Kidney glomerular epithelial cell (primary cell): ENCODE measurements around the gene GABRD.
"Not testable (repeated sequence)": the region's sequence is repeated elsewhere in the genome, so short reads cannot be mapped to it uniquely, and the experiment has no call there.

Source experiments
- DNase-seq: peaks from one replicate; lab custom pipeline; 2025; lab: John Stamatoyannopoulos, UW

The GABRD gene

DNA sequence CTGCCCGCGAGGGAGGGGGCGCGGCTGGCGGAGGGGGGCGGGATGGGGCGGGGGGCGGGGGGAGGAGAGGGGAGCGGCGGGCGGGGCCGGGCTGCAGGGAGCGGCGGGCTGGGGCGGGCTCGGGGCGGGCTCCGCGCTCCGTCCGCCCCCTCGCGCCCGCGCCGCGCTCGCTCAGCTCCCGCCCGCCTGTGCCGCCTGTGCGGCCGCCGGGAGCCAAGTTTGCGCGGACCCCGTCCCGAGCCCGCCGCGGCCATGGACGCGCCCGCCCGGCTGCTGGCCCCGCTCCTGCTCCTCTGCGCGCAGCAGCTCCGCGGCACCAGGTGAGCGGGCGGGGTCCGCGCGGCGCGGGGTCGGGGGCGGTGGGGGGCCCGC, at the start of gene GABRD:
Gene GABRD, plus strand, starts transcription at position 174 of the 372 bp plus-strand sequence. Its CDS starts 79 bp downstream, at position 253.
- DNase-seq = no peak

GRCh38 chr1:1969505-1969900, 49.6 kb upstream of the GABRD start:
- DNase-seq = no peak

- DNase-seq = no peak
Measured at GRCh38 chr1:1969953-1970716, 49.0 kb upstream of the GABRD start.

GRCh38 chr1:1971017-1971416, 48.1 kb upstream of the GABRD start:
- no peak for DNase-seq

DNA sequence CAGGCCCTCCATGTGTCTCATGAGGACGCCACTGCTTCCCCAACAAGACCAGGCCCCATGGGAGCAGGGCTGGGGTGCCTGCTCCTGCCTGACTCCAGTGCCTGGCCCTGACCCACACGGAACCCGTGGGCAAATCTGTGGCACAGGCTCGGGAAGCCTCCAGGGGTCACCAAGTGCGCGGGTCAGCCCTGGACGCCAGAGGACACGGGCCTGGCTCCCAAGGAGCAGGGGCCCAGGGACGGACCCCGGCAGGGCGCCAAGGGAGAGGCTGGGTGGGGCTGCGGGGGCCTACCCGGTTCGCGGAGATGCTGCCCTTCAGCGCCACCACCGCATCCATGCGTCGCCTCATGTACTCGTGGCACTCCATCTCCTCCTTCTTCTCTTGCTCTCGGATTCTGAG, 47.5 kb upstream of the GABRD start:
- DNase-seq = no peak

DNA sequence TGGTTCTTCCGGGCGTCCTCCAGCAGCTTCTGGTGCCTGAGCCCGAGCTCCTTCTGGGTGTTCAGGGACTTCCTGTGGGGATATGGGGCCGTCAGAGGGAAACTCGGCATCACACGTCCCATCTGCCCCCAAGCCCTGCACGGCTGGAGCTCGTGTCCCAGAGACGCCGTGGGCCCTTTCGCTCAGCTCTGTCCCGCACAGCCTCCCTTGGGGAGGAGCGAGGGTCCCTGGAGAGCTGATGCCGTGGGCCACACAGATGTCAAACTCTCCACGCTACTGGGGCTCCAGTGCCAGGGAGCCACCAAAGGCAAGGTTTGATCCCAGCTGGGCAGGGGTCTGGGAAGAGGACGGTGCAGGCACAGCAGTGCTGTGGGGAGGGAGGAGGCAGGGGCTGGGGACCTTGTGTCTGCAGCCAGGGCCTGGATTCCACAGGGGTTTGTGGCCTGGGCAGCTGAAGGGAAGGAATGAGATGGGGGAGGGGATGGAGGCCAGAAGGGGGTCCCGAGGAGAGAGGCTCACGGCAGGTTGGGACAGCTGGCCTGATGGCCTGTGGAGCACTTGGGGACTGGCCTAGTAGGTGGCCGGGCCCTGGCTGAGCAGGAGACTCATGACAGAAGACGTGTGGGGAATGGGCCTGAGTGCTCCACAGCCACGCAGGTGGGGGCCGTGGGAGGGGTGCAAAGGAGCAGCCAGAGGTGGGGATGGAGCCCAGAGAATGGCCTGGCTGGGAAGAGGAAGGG, 46.0 kb upstream of the GABRD start:
- no peak for DNase-seq

DNA sequence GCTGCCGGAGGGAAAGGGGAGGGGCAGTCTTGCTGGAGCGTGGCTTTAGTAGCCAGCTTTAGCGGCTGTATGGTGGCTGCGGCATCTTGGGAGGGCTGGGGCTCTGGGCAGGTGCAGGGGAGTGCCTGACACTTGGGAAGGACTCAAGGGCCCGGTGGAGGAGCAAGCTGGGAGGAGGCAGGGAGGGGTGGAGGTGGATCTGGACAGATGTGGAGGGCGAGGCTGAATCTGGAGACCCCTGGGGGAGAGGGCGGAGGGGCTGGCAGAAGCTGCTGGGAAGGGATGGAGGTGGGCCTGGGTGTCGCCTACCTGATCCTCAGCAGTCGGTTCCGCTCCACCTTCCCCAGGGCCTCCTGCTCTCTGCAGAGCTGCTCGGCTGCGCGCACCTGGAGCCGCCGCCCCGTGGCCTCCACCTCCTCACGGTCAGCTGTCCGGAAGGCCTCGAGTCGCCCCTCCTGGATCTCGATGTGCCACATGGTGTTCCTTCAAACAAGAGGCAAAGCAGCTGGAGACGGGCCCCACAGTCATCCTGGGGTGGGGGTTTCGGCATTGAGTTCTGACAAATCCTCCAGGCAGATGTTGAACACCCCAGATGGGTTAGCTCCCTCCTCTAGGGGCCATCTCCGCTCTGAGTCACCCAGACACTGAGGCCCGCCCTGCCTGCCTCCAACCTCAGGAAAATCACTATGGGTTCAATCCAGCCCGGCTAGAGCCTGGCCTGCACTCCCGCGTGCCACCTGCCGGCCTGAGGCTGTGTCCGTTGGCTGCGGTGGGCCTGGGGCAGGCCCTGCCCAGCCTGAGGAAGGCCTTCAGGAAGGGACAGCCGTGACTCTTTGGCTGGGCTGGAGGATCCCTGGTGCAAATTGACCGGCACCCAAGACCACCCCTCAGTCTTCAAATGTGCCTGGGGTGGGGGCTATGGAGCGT, 45.2 kb upstream of the GABRD start:
- DNase-seq = no peak

- no peak for DNase-seq
Measured at GRCh38 chr1:1974834-1975233, 44.3 kb upstream of the GABRD start.

- DNase-seq = no peak
Measured at GRCh38 chr1:1975535-1975934, 43.6 kb upstream of the GABRD start.

DNA sequence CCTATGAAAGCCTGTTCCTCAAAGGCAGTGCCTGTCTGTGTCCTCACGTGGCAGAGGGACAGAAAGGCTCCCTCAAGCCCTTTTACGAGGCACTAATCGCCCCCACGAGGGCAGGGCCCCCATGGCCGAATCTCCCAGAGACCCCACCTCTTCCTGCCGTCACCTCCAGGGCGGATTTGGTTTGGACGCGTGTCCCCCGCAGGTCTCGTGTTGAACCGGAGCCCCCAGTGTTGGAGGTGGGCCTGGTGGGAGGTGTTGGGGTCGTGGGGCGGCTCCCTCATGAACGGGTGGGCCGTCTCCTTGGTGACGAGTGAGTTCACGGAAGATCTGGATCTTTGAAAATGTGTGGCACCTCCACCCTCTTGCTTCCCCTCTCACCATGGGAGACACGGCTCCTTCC, 43.1 kb upstream of the GABRD start:
- no peak for DNase-seq

DNA sequence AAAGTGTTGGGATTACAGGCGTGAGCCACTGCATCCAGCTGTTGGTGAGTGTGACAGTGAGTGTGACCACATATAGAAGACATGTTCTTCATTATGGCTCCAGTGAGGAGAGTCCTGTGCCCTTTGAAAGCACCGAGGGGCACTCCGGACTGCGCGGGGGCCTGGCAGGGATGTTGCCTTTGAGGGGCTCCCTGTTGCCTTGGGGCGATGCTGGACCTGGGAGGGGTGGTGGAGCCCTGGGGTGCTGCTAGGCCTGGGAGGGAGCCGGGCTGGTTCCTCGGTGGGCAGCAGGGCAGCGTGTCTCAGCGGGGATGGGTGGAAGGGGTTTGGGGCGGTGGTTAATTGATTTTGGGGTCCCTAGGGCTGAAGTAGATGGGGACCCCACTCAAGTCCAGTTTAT, 41.0 kb upstream of the GABRD start:
- DNase-seq = no peak

- not testable (repeated sequence) for DNase-seq
Measured at GRCh38 chr1:1978690-1979481, 40.3 kb upstream of the GABRD start.

GRCh38 chr1:1979482-1980165, 39.5 kb upstream of the GABRD start:
- no peak for DNase-seq

DNA sequence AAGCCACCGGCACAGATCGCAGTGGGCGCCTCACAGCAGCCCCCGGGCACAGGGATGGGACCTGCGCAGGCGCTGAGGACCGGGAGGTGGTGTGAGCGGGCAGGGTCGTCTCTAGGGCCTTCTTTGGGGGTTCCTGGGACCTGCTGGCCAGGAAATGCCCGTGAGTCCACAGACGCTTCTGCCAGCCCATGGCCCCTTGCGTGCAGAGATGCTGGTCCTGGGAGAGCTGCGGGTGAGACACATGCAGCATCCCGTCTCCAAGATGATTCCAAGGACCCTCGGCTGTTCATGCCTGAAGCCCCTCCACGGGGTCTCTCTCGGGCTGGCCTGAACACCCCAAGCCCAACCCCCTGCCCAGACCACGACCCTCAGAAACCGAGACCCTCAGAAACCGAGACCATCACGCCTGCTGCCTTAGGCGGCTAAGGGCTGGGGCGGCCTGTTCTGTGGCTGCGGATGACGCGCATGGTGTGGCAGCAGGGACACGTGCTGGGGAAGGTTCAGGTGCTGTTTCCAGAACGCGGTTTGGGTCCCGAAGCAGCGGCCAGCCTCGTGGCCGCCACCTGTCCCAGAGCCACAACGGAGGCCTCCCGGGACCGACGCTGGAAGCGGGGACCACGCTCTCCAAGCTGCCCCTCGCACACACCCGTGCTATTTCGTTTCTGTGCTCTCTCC, 38.5 kb upstream of the GABRD start:
- no peak for DNase-seq

GRCh38 chr1:1981142-1981500, 38.0 kb upstream of the GABRD start:
- no peak for DNase-seq

GRCh38 chr1:1981631-1982327, 37.4 kb upstream of the GABRD start:
- not testable (repeated sequence) for DNase-seq

DNA sequence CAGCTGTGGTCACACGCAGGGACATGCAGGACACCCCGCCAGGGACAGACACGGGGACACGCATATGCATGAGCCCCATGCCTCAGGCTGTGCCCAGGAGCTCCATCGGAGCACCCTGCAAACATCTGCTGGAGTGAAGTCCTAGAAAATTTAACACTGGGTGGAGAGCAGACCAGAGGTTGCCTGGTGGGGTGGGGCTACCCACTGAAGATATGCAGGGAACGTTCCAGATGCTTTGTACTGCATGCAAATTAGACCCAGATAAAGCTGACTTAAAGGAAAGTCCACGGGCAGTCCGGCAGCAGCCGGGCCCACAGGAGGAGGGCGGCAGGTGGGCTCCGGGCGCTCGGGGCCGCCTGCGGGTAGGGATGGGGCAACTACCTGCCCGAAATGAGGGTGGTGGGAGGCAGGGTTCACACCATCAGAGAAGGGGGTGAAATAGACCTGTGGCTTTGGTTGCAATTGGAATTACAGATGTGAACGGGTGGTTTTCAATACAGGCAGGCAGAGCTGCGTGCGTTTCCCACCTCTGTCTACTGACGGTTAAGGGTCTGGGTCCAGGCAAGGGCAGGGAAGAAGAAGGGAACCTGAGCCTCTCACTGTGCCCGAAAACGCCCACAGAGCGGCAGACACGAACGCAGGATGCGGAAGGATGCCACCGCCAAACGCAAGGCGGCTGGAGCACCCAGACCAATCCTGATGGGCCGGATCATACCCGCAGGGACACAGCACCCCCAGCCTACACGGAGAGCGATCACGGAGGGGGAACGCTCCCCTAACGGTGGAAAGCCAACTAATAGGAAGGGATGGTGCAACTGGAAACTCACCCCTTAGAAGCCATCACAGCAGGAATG, 36.5 kb upstream of the GABRD start:
- DNase-seq = no peak

GRCh38 chr1:1984560-1985070, 34.5 kb upstream of the GABRD start:
- no peak for DNase-seq
